ENCODE data around the gene KDM2B.

DNA sequence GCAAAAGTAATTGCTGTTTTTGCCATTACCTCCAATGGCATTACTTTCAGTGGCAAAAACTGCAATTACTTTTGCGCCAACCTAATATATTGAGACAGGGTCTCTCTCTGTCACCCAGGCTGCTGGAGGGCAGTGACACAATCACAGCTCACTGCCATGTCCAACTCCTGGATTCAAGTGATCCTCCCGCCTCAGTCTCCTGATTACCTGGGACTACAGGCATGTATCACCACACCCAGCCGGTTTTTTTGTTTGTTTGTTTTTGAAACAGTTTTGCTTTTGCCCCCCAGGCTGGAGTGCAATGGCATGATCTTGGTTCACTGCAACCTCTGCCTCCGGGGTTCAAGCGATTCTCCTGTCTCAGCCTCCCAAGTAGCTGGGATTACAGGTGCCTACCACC is 15.7 kb upstream of the KDM2B start:
- TF ChIP-seq, protein P1, sequence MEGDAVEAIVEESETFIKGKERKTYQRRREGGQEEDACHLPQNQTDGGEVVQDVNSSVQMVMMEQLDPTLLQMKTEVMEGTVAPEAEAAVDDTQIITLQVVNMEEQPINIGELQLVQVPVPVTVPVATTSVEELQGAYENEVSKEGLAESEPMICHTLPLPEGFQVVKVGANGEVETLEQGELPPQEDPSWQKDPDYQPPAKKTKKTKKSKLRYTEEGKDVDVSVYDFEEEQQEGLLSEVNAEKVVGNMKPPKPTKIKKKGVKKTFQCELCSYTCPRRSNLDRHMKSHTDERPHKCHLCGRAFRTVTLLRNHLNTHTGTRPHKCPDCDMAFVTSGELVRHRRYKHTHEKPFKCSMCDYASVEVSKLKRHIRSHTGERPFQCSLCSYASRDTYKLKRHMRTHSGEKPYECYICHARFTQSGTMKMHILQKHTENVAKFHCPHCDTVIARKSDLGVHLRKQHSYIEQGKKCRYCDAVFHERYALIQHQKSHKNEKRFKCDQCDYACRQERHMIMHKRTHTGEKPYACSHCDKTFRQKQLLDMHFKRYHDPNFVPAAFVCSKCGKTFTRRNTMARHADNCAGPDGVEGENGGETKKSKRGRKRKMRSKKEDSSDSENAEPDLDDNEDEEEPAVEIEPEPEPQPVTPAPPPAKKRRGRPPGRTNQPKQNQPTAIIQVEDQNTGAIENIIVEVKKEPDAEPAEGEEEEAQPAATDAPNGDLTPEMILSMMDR (IDR thresholded peaks at IDR 0.05; ENCODE audit: low read depth, low read length) = no peak
- no peak for TF ChIP-seq POLR2A (IDR thresholded peaks at IDR 0.05; ENCODE audit: extremely low read depth, insufficient read length)

Data from NB4 (cell line).